Fibroblast of the aortic adventitia (primary cell): Measurements from ENCODE around the gene ASXL1. TPM values are rescaled to one million over a fixed set of nuclear protein-coding genes. Genes with fewer than 3 reads are reported as not detected.

Experiments used
- DNase-seq: peaks from one replicate; pipeline ENCODE4 v3.0.0-alpha.2; 2010; ENCODE audit warnings: low read depth
- H3K4me3 ChIP-seq: 2 replicates; pipeline ENCODE4 v1.5.1; 2011; ENCODE audit warnings: low read depth, mild to moderate bottlenecking, control low read depth, low read length, moderate library complexity
- CTCF ChIP-seq: IDR thresholded peaks from 2 replicates; pipeline ENCODE4 v1.5.1; 2011; ENCODE audit warnings: mild to moderate bottlenecking, low read length, control low read depth, inconsistent platforms; ENCODE audit not compliant: insufficient read depth
- total RNA-seq: library from RNA; depleted of rRNA; stranded (reverse); fragments of >200 nt; gene quantifications from 2 replicates; pipeline ENCODE4 v1.2.3, GENCODE V29; 2012; ENCODE audit warnings: low replicate concordance

ASXL1 gene
- total RNA-seq, 1 donor, result 57.4 TPM

DNA sequence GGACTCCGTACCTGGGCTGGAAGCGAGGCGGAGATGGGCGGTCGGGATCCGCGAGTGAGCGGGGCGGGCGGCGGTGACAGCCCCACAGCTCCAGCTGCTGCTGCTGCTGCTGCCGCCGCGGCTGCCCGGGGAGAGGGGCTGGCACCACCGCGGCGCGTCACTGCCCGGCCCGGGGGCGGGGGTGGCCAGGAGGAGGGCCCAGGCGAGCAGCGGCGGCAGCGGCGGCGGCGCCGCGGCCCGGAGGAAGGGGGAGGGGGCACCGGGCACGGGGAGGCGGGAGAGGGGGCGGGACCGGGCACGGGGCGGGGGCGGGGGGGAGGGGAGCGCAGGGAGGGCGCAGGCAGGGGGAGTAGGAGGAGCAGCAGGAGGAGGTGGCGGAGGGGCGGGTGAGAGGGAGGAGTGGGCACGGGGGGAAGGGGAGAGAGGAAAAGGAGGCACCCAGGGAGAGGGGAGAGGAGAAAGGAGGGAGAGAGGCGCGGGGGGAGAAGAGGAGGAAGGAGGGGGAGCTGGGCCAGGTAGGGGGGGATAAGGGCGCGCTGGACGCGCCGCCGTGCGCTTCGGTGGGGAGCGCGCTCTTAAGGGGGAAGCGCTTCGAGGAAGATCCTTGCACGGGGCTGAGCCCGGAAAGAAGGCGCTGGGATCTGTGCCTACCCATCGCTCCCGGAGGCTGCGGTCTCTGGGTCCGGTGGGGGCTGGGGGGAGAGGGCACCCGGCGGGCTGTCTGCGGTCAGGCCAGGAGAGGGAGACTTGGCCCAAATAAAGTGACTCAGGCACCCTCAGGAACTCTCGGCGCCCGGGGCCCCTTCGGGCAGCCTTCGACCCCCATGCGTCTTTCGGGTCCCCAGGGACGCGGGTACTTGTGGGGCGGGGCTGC, 125.5 kb downstream of the ASXL1 start:
- no peak for TF ChIP-seq CTCF
- H3K4me3 ChIP-seq, result peak overlapping the region; percentile 72
- DNase-seq, result peak; percentile 60

- no peak for TF ChIP-seq CTCF
- peak overlapping the region; percentile 72 for H3K4me3 ChIP-seq
- DNase-seq, result no peak
Measured at GRCh38 chr20:32484225-32484957, 126.3 kb downstream of the ASXL1 start.

GRCh38 chr20:32484958-32485769, 127.0 kb downstream of the ASXL1 start:
- peak; percentile 87 for DNase-seq
- peak overlapping the region; percentile 72 for H3K4me3 ChIP-seq
- TF ChIP-seq CTCF, result peak; percentile 90

DNA sequence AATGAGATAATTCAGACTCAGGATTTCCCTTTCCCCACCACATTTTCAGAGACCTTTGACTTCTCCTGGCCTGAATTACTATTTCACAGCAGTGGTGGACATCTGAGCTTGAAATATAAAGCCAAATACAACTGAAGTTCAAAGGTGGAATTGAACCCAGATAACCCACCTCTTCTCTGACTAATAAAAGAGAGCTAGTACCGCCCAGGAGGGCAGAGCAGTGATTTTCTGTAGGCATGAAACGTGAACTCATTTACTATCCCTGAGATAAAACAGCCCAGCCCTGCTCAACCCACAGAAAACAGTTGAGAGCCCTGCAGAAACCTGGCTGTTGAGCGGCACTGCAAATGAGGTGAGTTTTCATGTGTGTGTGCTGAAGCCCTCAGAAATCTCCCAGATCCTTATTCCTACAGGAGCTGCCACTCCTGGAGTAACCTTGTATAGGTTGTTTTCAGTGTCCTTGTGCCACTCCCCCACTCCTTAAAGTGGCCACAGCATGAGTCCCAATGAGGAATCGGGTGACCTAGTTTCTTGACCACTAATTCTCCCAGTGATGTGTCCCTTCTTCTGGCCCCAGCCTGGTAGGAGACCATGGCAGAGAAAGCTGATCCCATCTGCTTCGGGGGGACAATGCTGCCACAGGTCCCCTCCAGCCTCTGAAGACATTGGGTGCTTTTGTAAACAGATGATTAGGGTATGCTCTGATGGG, 127.8 kb downstream of the ASXL1 start:
- H3K4me3 ChIP-seq, result no peak overlapping the region
- TF ChIP-seq CTCF, result no peak
- DNase-seq, result no peak

GRCh38 chr20:32487381-32487780, 129.2 kb downstream of the ASXL1 start:
- no peak for TF ChIP-seq CTCF
- DNase-seq, result no peak
- no peak overlapping the region for H3K4me3 ChIP-seq
